GM06990 (cell line): ENCODE data around the gene MAPK1.

Experiments
- DNase-seq: peaks from one replicate; pipeline ENCODE4 v3.0.0-alpha.2; 2011; ENCODE audit not compliant: insufficient read length; ENCODE audit errors: extremely low read depth
- H3K27me3 ChIP-seq: replicated peaks from 2 replicates; pipeline ENCODE4 v1.6.0; 2011; ENCODE audit warnings: low read length; ENCODE audit not compliant: control insufficient read depth, insufficient read depth
- H3K36me3 ChIP-seq: 2 replicates; pipeline ENCODE4 v1.5.1; 2011; ENCODE audit warnings: low read length; ENCODE audit not compliant: control insufficient read depth, insufficient read depth
- H3K4me3 ChIP-seq: replicated peaks from 2 replicates; pipeline ENCODE4 v1.5.1; 2011; ENCODE audit warnings: low read depth, mild to moderate bottlenecking, control low read depth, low read length
- TF ChIP-seq, protein P1 (sequence below): IDR thresholded peaks from 2 replicates; pipeline ENCODE4 v1.5.1; 2011; ENCODE audit warnings: low read length, control low read depth, mild to moderate bottlenecking, inconsistent platforms; ENCODE audit not compliant: insufficient read depth, poor library complexity, severe bottlenecking

The MAPK1 gene

DNA sequence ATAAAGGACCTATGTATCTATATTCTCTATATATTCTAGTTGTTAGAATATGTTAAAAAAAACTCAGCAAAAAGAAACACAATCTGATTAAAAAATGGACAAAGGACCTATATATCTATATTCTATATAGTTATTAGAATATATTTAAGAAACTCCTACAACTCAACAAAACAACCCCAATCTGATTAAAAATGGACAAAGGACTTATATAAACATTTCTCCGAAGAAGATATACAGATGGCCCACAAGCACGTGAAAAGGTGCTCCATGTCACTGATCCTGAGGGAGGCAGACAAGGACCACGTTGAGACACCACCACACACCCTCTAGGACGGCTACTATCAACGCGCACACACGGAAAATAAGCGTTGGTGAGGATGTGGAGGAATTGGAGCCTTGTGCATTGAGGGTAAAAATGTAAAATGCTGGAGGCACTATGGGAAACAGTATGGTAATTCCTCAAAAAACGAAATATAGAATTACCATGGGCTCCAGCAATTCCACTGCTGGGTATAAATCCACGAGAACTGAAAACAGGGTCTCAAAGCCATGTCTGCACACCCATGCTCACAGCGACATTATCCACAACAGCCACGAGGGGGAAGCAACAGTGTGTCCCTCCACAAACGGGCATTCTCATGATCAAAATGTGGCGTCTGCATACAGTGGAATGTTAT is 154.6 kb downstream of the MAPK1 start:
- no peaks in the 10 kb centered on the region for H3K36me3 ChIP-seq
- no peak for DNase-seq
- 0 out of 2 replicates have a peak overlapping the region, but pooled peaks have one; percentile 19 for H3K4me3 ChIP-seq
- TF ChIP-seq, protein P1, sequence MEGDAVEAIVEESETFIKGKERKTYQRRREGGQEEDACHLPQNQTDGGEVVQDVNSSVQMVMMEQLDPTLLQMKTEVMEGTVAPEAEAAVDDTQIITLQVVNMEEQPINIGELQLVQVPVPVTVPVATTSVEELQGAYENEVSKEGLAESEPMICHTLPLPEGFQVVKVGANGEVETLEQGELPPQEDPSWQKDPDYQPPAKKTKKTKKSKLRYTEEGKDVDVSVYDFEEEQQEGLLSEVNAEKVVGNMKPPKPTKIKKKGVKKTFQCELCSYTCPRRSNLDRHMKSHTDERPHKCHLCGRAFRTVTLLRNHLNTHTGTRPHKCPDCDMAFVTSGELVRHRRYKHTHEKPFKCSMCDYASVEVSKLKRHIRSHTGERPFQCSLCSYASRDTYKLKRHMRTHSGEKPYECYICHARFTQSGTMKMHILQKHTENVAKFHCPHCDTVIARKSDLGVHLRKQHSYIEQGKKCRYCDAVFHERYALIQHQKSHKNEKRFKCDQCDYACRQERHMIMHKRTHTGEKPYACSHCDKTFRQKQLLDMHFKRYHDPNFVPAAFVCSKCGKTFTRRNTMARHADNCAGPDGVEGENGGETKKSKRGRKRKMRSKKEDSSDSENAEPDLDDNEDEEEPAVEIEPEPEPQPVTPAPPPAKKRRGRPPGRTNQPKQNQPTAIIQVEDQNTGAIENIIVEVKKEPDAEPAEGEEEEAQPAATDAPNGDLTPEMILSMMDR: peak; percentile 76
- H3K27me3 ChIP-seq: no peaks in the 10 kb centered on the region

DNA sequence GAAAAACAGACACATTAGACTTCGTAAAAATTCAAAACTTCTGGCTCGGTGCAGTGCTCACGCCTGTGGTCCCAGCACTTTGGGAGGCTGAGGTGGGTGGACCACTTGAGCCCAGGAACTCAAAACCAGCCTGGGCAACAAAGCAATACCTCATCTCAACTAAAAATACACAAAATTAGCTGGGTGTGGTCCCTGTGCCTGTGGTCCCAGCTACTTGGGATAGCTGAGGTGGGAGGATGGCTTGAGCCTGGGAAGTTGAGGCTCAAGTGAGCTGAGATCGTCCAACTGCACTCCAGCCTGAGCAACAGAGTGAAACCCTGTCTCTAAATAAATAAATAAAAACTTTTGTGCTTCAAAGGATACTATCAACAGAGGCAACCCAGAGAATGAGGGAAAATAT is 155.6 kb downstream of the MAPK1 start:
- TF ChIP-seq, protein P1: no peak
- Histone ChIP-seq H3K27me3 (no peaks in the 10 kb centered on the region), H3K36me3 (no peaks in the 10 kb centered on the region), H3K4me3 (no peak overlapping the region)
- no peak for DNase-seq

DNA sequence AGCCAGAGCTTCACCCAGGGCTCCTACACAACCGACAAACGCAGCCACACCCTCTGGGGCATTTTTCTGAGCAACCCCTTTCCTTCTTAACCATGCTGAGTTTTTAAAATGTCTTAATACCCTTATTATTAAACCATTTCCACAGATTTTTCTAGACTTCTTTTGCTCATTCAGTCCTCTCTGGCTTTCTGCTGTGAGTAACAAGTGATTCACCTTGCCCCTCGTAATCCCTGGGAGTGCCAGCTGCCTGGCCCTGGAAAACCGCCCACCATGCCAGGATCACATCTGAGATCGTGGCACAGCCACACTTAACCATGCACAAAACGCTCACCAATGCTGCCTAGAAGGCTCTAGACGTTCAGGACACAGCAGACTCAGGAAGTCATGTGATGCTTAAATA is 157.3 kb downstream of the MAPK1 start:
- Histone ChIP-seq H3K4me3 (no peak overlapping the region), H3K27me3 (no peaks in the 10 kb centered on the region), H3K36me3 (no peaks in the 10 kb centered on the region)
- TF ChIP-seq, protein P1: no peak
- no peak for DNase-seq

DNA sequence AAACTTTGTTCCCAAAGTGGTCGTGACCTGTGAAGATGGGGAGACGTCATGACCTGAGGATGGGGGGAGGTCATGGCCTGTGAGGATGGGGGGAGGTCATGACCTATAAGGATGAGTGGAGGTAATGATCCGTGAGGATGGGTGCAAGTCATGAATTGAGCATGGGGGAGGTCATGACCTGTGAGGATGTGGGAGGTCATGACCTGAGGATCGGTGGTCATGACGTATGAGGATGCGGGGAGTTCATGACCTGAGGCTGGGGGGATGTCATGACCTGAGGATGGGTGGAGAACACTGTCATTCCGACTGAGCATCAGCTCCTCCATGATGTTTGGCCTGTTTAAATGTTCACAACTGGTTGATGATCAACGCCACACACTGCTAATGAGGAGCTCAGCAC is 157.8 kb downstream of the MAPK1 start:
- Histone ChIP-seq H3K27me3 (no peaks in the 10 kb centered on the region), H3K36me3 (no peaks in the 10 kb centered on the region), H3K4me3 (no peak overlapping the region)
- TF ChIP-seq, protein P1: no peak
- DNase-seq: no peak

DNA sequence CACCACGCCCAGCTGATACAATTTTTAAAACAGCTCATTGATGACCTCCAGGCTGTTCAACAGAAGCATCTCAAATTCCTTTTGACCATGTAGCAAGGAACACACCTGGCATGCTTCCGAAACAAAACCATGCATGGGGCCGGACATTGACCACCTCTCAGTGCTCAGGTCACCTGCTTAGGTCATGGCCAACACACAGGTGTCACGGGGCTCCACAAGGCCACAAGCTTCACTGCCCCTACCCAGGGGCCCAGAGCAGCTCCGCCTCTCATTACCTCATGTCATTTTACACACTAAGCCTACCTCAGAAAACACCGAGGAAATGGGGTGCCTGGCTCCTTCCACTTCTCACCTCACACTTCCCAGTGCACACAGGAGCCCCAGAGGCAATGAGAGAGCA is 158.5 kb downstream of the MAPK1 start:
- Histone ChIP-seq H3K36me3 (no peaks in the 10 kb centered on the region), H3K4me3 (no peak overlapping the region), H3K27me3 (no peaks in the 10 kb centered on the region)
- DNase-seq: no peak
- TF ChIP-seq, protein P1: no peak

DNA sequence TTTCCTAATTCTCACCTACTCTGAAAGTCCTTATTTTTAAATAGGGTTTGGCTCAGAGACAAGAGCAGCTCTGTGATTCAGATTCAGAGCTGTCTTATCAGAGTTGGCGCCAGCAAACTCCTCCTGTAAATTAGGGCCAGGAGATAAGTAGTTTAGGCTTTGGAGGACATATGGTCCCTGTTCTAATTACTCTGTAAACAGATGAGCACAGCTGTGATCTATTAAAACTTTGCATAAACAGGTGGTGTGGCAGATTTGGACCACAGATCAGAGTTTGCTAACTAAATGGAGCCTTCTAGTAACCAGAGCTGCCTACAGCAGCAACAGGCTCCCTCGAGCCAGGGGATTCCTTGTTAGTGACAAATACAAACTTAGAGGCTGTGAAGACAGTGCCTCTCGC is 159.8 kb downstream of the MAPK1 start:
- Histone ChIP-seq H3K27me3 (no peaks in the 10 kb centered on the region), H3K4me3 (no peak overlapping the region), H3K36me3 (no peaks in the 10 kb centered on the region)
- TF ChIP-seq, protein P1: no peak
- no peak for DNase-seq
